Muscle layer of duodenum (tissue), 2 donors: ENCODE results near the gene SNTG2.
"Not testable (repeated sequence)": the region's sequence is repeated elsewhere in the genome, so short reads cannot be mapped to it uniquely, and the experiment has no call there.

Experiments used
- H3K27ac ChIP-seq: one replicate; pipeline ENCODE4 v1.7.0; 2013; ENCODE audit warnings: mild to moderate bottlenecking, low read length
- H3K27me3 ChIP-seq: one replicate; pipeline ENCODE4 v1.7.0; 2013; ENCODE audit warnings: low read depth, mild to moderate bottlenecking, control low read depth, low read length
- H3K36me3 ChIP-seq, 2 donors: one replicate each; pipeline ENCODE4 v1.7.0; 2013; ENCODE audit warnings: low read length in 2 of 2, control low read depth in 1 of 2, mild to moderate bottlenecking in 1 of 2; ENCODE audit not compliant: insufficient read depth in 2 of 2, control insufficient read depth in 1 of 2
- H3K4me1 ChIP-seq, 2 donors: one replicate each; pipeline ENCODE4 v1.7.0; 2013; ENCODE audit warnings: low read length in 2 of 2, mild to moderate bottlenecking in 2 of 2, control low read depth in 1 of 2, moderate library complexity in 1 of 2; ENCODE audit not compliant: insufficient read depth in 2 of 2, control insufficient read depth in 1 of 2
- H3K4me3 ChIP-seq, 2 donors: one replicate each; pipeline ENCODE4 v1.7.0; 2013; ENCODE audit warnings: low read length in 2 of 2, low read depth in 1 of 2, mild to moderate bottlenecking in 1 of 2
- H3K9me3 ChIP-seq, 2 donors: one replicate each; pipeline ENCODE4 v1.7.0; 2013; ENCODE audit warnings: low read length in 2 of 2, control low read depth in 1 of 2, mild to moderate bottlenecking in 1 of 2; ENCODE audit not compliant: control insufficient read depth in 1 of 2
- donor health status: healthy.

SNTG2 gene

GRCh38 chr2:1101982-1102590, 151.4 kb downstream of the SNTG2 start:
- no peaks in the 10 kb centered on the region for H3K36me3 ChIP-seq
- no peak overlapping the region for H3K27ac ChIP-seq
- H3K9me3 ChIP-seq, result no peaks in the 10 kb centered on the region
- H3K4me3 ChIP-seq, result no peak overlapping the region
- H3K4me1 ChIP-seq, result no peaks in the 10 kb centered on the region
- H3K27me3 ChIP-seq, result no peaks in the 10 kb centered on the region

- H3K27me3 ChIP-seq, result no peaks in the 10 kb centered on the region
Observed at GRCh38 chr2:1104364-1104763, 153.7 kb downstream of the SNTG2 start.

GRCh38 chr2:1106344-1106743, 155.7 kb downstream of the SNTG2 start:
- not testable (repeated sequence) for H3K36me3 ChIP-seq, H3K9me3 ChIP-seq, H3K4me3 ChIP-seq, H3K27ac ChIP-seq, H3K4me1 ChIP-seq, H3K27me3 ChIP-seq

More at GRCh38 chr2:1104364-1104763, 153.7 kb downstream of the SNTG2 start:
- Histone ChIP-seq H3K36me3 (no peaks in the 10 kb centered on the region), H3K4me1 (no peaks in the 10 kb centered on the region), H3K4me3 (no peak overlapping the region), H3K27ac (no peak overlapping the region), H3K9me3 (no peaks in the 10 kb centered on the region)

- no peaks in the 10 kb centered on the region for H3K9me3 ChIP-seq
- H3K27me3 ChIP-seq, result no peaks in the 10 kb centered on the region
- no peaks in the 10 kb centered on the region for H3K4me1 ChIP-seq
- H3K27ac ChIP-seq, result no peak overlapping the region
- no peak overlapping the region for H3K4me3 ChIP-seq
- no peaks in the 10 kb centered on the region for H3K36me3 ChIP-seq
Observed at GRCh38 chr2:1115843-1116539, 165.3 kb downstream of the SNTG2 start.

- no peak overlapping the region for H3K4me3 ChIP-seq
- H3K36me3 ChIP-seq, result no peaks in the 10 kb centered on the region
- H3K27me3 ChIP-seq, result no peaks in the 10 kb centered on the region
- H3K9me3 ChIP-seq, result no peaks in the 10 kb centered on the region
- H3K4me1 ChIP-seq, result no peaks in the 10 kb centered on the region
- H3K27ac ChIP-seq, result no peak overlapping the region
Observed at GRCh38 chr2:1117569-1117968, 166.9 kb downstream of the SNTG2 start.

GRCh38 chr2:1125217-1125616, 174.6 kb downstream of the SNTG2 start:
- Histone ChIP-seq H3K27me3 (no peaks in the 10 kb centered on the region), H3K9me3 (no peaks in the 10 kb centered on the region), H3K36me3 (no peaks in the 10 kb centered on the region), H3K4me1 (no peaks in the 10 kb centered on the region), H3K4me3 (no peak overlapping the region), H3K27ac (no peak overlapping the region)

- Histone ChIP-seq H3K27ac (no peak overlapping the region), H3K27me3 (no peaks in the 10 kb centered on the region), H3K36me3 (no peaks in the 10 kb centered on the region), H3K4me3 (no peak overlapping the region), H3K4me1 (no peaks in the 10 kb centered on the region), H3K9me3 (no peaks in the 10 kb centered on the region)
Observed at GRCh38 chr2:1125633-1126370, 175.2 kb downstream of the SNTG2 start.

- no peaks in the 10 kb centered on the region for H3K9me3 ChIP-seq
Observed at GRCh38 chr2:1129982-1130381, 179.3 kb downstream of the SNTG2 start.

GRCh38 chr2:1130922-1131321, 180.3 kb downstream of the SNTG2 start:
- no peaks in the 10 kb centered on the region for H3K9me3 ChIP-seq
- no peaks in the 10 kb centered on the region for H3K36me3 ChIP-seq
- H3K4me3 ChIP-seq, result no peak overlapping the region
- no peak overlapping the region for H3K27ac ChIP-seq
- H3K4me1 ChIP-seq, result no peaks in the 10 kb centered on the region
- no peaks in the 10 kb centered on the region for H3K27me3 ChIP-seq

More at GRCh38 chr2:1129982-1130381, 179.3 kb downstream of the SNTG2 start:
- Histone ChIP-seq H3K27ac (no peak overlapping the region), H3K27me3 (no peaks in the 10 kb centered on the region), H3K36me3 (no peaks in the 10 kb centered on the region), H3K4me3 (no peak overlapping the region), H3K4me1 (no peaks in the 10 kb centered on the region)

GRCh38 chr2:1132328-1132969, 181.8 kb downstream of the SNTG2 start:
- no peaks in the 10 kb centered on the region for H3K27me3 ChIP-seq
- H3K27ac ChIP-seq, result no peak overlapping the region
- H3K36me3 ChIP-seq, result no peaks in the 10 kb centered on the region
- H3K4me1 ChIP-seq, result no peaks in the 10 kb centered on the region
- no peaks in the 10 kb centered on the region for H3K9me3 ChIP-seq
- no peak overlapping the region for H3K4me3 ChIP-seq

GRCh38 chr2:1133896-1134295, 183.2 kb downstream of the SNTG2 start:
- not testable (repeated sequence) for H3K4me3 ChIP-seq, H3K9me3 ChIP-seq, H3K4me1 ChIP-seq, H3K27ac ChIP-seq, H3K36me3 ChIP-seq, H3K27me3 ChIP-seq
